Middle frontal gyrus (tissue), 1 donor: Measurements from ENCODE around the gene CCDC85B.

Experiments
- DNase-seq: peaks from one replicate; pipeline ENCODE4 v3.0.0-alpha.2; 2015; ENCODE audit warnings: low spot score; ENCODE audit errors: extremely low spot score

CCDC85B gene

GRCh38 chr11:65857500-65857852, 33.0 kb upstream of the CCDC85B start:
- DNase-seq = peak; percentile 12

DNA sequence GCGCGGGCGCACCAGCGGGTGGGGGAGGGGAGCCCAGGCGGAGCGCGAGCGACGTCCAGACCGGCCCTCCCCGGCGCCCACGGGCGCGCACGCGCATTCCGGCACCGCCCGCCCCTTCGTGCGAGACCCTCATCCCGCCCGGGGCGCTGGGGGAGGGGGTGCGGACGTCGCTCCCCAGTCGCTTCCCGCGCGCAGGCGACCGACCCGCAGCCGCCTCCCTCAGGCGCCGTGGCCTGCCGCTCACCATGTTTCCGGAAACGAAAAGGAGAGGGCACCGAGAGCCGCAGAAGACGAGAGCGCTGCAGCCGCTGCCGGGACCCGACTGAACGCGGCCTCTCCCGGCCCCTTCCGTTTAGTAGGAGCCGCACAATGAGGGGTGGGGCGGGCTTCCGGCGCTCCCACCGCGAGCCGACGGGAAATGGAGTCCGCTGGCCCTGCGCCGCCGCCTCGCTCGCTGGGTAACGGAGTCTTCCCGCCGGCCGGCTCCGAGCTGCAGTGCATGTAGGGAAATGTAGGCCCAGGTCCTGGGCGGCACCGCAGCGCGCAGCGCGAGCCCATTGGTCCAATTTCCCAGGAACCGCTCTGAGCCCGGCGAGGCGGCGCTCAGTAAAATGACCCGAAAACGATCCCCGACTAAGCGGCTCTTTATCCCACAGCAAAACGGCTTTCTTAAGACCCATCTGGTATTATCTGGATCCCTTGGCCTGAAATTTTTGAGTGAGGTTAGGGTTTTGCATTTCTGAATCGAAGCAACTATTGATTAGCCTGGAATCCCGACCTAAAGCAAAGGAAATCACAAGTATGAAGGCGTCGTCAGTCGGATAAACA, 32.4 kb upstream of the CCDC85B start, which contains the start of gene CFL1:
Gene CFL1 (minus strand): TSS at position 328 of the 828 bp plus-strand sequence. CDS start 81 bp downstream, at position 247.
- peak; percentile 97 for DNase-seq

- no peak for DNase-seq
These were observed 31.8 kb upstream of the CCDC85B start for GRCh38 chr11:65858681-65859087.

DNA sequence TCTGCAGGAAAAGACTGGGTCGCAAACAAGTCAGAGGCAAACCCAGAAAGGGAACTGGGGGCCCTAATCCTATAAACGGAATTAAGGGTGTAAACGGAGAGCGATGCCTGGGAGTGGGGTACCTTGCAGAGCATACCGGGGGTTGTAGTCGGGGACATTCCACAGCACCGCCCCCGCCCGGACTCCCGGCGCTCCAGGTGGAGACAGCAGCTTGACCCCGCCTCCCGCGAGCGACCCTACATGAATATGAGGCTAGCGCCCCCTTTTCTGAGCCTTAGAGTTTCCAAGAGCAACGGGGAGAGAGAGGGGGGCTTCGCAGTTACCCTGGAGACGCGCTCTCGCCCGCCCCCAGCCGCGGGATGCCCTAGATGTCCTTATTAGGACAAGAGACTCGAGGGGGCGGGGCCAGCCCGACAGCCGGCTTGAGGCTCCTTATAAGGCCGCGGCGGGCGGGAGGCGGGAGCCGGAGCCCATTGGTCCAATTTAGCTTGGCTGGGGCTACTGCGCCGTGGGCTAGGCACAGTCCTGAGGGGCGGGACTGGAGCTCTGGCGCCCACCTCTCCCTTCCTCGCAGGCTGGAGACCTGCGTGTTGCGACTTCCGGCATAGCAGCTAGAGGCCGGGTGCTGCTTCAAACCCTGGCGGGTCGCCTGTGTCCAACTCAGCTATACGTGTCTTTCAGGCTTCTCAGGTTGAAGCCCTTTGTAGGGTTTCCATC, 31.2 kb upstream of the CCDC85B start:
- DNase-seq = peak; percentile 87

DNA sequence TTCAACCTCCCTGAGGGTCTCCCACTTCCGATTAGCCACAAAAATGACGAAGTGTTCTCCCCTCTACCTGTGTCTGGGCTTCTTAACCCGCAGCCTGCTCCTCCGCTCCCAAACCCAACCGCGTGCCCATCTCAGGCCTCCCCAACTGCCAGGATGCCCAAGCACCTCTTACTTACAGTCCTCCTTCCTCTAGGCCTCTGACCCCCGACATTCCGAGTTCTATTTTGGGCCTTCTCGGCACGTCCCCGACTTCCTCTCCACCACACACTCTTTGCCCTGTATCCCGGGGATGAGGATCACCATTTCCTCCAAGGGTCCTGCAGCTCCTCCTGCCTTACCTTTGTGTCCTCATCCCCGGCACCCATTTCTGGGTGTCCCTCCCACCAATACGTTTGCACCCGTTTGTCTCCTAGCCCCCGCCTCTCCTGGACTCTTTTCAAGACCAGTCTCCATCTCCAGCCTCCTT, 30.6 kb upstream of the CCDC85B start:
- DNase-seq = no peak

- peak; percentile 89 for DNase-seq
These were observed 30.0 kb upstream of the CCDC85B start, which contains the start of gene MUS81 for GRCh38 chr11:65860278-65861164. Gene MUS81, plus strand, starts transcription at chr11:65860433. Its CDS starts 321 bp downstream, at chr11:65860754.

- DNase-seq = no peak
These were observed 29.3 kb upstream of the CCDC85B start for GRCh38 chr11:65861165-65861505.

- no peak for DNase-seq
These were observed 28.8 kb upstream of the CCDC85B start for GRCh38 chr11:65861533-65862183.

- no peak for DNase-seq
These were observed 28.2 kb upstream of the CCDC85B start for GRCh38 chr11:65862191-65862735.

DNA sequence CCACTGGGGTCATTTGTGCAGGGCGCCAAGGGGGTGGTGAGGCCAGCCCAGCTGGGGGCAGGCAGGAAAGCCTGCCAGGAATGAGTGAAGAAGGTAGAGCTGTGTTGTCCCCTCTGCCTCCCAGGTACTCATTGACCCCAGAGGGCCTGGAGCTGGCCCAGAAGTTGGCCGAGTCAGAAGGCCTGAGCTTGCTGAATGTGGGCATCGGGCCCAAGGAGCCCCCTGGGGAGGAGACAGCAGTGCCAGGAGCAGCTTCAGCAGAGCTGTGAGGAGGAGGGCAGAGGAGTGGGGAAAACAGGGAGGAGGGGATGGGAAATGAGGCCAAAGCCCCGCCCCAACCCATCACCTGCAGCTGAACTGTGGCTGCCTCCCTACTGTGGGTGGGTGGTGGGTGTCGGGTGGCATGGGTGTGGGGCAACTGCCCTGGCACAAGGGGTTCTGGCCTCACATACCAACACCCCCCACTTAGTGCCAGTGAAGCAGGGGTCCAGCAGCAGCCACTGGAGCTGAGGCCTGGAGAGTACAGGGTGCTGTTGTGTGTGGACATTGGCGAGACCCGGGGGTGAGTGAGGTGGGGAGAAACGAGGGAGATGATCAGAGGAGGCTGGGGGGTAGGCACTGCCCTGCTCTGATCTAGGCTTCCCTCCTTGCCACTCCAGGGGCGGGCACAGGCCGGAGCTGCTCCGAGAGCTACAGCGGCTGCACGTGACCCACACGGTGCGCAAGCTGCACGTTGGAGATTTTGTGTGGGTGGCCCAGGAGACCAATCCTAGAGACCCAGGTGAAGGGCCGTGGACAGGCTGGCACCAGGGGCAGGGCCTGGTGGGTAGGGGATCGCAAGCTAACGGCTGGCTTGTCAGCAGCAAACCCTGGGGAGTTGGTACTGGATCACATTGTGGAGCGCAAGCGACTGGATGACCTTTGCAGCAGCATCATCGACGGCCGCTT, 27.3 kb upstream of the CCDC85B start:
- DNase-seq = no peak

DNA sequence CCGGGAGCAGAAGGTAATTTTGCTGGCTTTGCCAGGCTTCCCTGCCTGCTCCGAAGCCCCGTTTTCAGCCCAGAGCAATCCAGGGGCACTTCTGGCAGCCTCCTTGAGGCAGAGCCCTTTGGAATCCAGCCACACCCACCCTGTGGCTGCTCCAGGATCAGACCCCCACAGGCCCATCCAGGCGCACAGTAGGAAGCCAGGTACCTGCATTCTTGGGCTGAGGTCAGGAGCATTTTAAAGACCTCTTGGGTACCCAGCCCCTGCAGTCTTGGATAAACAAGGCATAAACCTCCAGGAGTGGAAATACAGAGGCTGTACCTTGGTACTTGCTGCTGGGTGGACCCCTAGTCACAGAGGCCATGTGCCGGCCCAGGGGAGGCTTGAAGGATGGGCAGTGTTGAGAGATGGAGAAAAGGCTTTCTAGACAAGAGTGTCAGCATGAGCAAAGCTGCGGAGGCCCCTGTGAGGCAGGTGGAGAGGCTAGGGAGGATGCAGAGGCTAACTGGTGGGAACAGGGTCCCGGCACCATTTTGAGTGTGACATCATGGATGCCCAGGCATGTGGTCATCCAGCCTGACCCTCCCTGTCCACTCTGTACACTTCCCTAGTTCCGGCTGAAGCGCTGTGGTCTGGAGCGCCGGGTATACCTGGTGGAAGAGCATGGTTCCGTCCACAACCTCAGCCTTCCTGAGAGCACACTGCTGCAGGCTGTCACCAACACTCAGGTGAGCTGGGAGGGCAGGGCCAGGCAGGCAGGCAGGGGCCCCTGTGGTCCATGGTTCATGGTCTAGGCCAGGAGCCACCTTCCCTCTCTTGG, 26.4 kb upstream of the CCDC85B start:
- no peak for DNase-seq

DNA sequence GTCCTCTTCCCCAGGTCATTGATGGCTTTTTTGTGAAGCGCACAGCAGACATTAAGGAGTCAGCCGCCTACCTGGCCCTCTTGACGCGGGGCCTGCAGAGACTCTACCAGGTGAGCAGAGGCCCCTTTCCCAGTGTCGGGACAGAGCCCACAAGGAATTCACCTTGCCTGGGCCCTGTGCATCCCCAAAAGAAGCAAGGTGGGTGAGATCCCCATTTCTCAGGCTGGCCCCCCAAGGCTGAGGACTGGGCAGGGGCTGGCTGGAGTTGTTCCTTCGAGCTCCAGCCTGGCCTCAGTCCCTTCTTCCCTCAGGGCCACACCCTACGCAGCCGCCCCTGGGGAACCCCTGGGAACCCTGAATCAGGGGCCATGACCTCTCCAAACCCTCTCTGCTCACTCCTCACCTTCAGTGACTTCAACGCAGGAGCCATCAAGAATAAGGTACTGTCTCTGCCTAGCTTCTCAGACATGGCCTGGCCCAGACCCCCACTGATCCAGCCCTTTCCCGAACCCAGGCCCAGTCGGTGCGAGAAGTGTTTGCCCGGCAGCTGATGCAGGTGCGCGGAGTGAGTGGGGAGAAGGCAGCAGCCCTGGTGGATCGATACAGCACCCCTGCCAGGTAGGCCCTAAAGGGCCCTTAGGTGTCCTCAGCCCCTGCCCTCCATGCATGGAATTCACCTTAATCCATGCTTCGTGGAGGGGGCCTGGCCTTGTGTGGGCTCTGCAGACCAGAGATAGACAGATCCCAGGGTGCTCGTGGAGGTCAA, 25.6 kb upstream of the CCDC85B start:
- DNase-seq = no peak

- no peak for DNase-seq
These were observed 24.8 kb upstream of the CCDC85B start for GRCh38 chr11:65865550-65866172.

DNA sequence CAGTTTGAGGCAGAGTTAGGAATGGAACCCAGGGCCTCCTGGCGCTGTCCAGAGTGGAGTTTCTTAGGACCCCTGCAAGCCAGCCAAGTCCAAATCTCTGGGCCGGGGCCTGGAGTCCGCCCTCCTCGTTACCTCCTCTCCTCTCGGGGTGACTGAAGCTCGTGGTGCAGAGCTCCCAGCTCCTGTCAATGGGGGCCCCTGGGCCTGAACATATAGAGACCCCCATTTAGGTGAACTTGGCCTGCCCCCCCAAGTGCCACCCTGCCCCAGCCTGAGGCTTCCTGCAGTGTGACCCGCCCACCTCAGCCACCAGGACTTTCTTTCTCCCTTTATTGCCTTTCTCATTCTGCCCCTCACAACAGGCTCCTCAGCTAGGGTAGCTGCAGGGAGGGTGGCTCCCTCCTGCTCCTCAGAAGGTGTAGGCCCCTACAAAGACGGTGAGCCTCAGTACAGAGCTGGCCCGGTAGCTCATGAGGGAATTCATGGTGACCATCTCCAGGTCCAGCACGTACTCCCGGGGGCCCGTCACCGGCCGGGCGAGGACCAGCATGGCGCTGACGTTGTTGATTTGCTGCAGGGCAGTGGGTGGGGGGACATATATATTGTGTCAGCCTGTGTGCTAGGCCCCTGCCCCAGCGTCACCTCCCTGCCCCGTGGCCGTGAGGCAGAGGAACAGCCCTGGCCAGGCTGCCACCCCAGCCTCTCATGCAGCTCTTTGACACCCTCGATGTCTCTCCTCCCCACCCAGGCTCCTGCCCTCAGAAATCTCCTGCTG, 23.8 kb upstream of the CCDC85B start:
- DNase-seq = no peak

- DNase-seq = no peak
These were observed 23.0 kb upstream of the CCDC85B start for GRCh38 chr11:65867284-65868071.
